ENCODE data around the gene MLLT3. TPM values are rescaled to one million over a fixed set of nuclear protein-coding genes. Genes with fewer than 3 reads are reported as not detected.

Gene MLLT3
- total RNA-seq, 4 donors from 2014 or later = 29.8 to 51.0 (median 47.1) TPM

- no peak overlapping the region for H3K4me3 ChIP-seq (replicated peaks in 1 of 3)
- H3K27ac ChIP-seq = no peak overlapping the region
- WGBS, 2 donors = 69 to 82% methylated on average over 2 of the region's 2 CpGs
- no peak for TF ChIP-seq POLR2A (IDR thresholded peaks at IDR 0.05)
- TF ChIP-seq, protein P1, sequence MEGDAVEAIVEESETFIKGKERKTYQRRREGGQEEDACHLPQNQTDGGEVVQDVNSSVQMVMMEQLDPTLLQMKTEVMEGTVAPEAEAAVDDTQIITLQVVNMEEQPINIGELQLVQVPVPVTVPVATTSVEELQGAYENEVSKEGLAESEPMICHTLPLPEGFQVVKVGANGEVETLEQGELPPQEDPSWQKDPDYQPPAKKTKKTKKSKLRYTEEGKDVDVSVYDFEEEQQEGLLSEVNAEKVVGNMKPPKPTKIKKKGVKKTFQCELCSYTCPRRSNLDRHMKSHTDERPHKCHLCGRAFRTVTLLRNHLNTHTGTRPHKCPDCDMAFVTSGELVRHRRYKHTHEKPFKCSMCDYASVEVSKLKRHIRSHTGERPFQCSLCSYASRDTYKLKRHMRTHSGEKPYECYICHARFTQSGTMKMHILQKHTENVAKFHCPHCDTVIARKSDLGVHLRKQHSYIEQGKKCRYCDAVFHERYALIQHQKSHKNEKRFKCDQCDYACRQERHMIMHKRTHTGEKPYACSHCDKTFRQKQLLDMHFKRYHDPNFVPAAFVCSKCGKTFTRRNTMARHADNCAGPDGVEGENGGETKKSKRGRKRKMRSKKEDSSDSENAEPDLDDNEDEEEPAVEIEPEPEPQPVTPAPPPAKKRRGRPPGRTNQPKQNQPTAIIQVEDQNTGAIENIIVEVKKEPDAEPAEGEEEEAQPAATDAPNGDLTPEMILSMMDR (IDR thresholded peaks at IDR 0.05) = no peak
- no peak for DNase-seq
- intact Hi-C loops (cut with DNase I) = no loop called here
- no peaks in the 10 kb centered on the region for H3K27me3 ChIP-seq
- H3K9me3 ChIP-seq = no peaks in the 10 kb centered on the region
- peaks cover 12 to 22% of the 10 kb centered on the region in 2 donors for H3K4me1 ChIP-seq
- H3K36me3 ChIP-seq = no peaks in the 10 kb centered on the region
Observed at GRCh38 chr9:20508242-20508641, 114.1 kb downstream of the MLLT3 start.

DNA sequence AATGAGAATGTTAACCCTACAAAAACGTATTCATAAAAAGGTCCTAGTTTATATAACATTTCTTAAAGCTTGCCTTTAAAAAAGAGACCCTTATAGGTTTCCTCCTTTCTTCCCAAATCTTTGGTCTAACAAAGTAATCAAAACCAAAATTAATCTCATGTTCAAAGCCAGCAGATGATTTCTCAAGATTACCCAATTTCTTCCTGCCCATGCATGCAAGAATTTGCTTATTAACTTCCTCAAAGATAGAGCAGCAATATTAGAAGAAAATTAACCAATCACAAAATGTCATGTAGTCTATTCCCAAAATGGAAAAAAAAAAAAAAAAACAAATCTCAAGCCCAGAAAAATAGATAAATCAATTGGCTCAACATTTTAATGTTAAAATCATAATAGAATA, 114.9 kb downstream of the MLLT3 start:
- no peak overlapping the region for H3K27ac ChIP-seq
- DNase-seq = no peak
- H3K4me1 ChIP-seq = peaks cover 7 to 14% of the 10 kb centered on the region in 2 donors
- intact Hi-C loops (cut with DNase I) = no loop called here
- H3K36me3 ChIP-seq = no peaks in the 10 kb centered on the region
- H3K4me3 ChIP-seq (replicated peaks in 1 of 3) = no peak overlapping the region
- H3K9me3 ChIP-seq = no peaks in the 10 kb centered on the region
- TF ChIP-seq POLR2A (IDR thresholded peaks at IDR 0.05) = no peak
- TF ChIP-seq, protein P1 (IDR thresholded peaks at IDR 0.05) = no peak
- WGBS, 2 donors = 0 to 23% methylated on average over 1 of the region's 1 CpG
- no peaks in the 10 kb centered on the region for H3K27me3 ChIP-seq

- H3K9me3 ChIP-seq = no peaks in the 10 kb centered on the region
- H3K27ac ChIP-seq = no peak overlapping the region
- DNase-seq = no peak
Observed at GRCh38 chr9:20506099-20506900, 116.0 kb downstream of the MLLT3 start.

DNA sequence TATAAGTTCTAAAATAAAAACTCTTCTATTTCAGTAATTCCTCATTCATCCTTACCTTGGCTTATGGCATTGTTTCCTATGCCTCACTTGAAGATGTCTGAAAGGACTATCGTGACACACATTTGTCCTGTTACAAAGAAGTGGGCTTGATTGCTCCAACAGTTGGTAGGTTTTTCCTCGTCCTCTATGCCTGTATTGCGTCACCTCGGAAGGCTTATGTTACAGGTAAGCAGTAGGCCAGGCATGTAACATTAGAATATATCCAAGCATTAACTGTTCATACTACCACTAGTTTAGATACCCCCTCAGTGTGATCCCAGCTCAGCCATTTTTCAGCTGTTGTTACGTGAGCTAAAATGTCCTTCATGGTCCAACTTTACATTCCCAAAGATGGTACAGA, 116.7 kb downstream of the MLLT3 start:
- Histone ChIP-seq H3K36me3 (no peaks in the 10 kb centered on the region), H3K27me3 (no peaks in the 10 kb centered on the region), H3K4me3 (replicated peaks in 1 of 3) (no peak overlapping the region), H3K27ac (no peak overlapping the region), H3K9me3 (no peaks in the 10 kb centered on the region), H3K4me1 (peaks cover 0 to 3% of the 10 kb centered on the region in 2 donors)
- no peak for TF ChIP-seq POLR2A (IDR thresholded peaks at IDR 0.05)
- 98% methylated on average over 5 of the region's 5 CpGs for WGBS, 2 donors
- intact Hi-C loops (cut with DNase I) = no loop called here
- DNase-seq = no peak

More at GRCh38 chr9:20506099-20506900, 116.0 kb downstream of the MLLT3 start:
- intact Hi-C loops (cut with DNase I) = no loop called here
- Histone ChIP-seq H3K27me3 (no peaks in the 10 kb centered on the region), H3K4me1 (peaks cover 0 to 3% of the 10 kb centered on the region in 2 donors), H3K36me3 (no peaks in the 10 kb centered on the region), H3K4me3 (replicated peaks in 1 of 3) (no peak overlapping the region)
- no peak for TF ChIP-seq POLR2A (IDR thresholded peaks at IDR 0.05)
- TF ChIP-seq, protein P1 (IDR thresholded peaks at IDR 0.05) = no peak
- 89 to 92% methylated on average over 11 of the region's 11 CpGs for WGBS, 2 donors

- WGBS, 2 donors = 99 to 100% methylated on average over 1 of the region's 1 CpG
- no peak for DNase-seq
- Histone ChIP-seq H3K4me1 (peaks cover 0 to 3% of the 10 kb centered on the region in 2 donors), H3K36me3 (no peaks in the 10 kb centered on the region), H3K27me3 (no peaks in the 10 kb centered on the region), H3K4me3 (replicated peaks in 1 of 3) (no peak overlapping the region), H3K9me3 (no peaks in the 10 kb centered on the region), H3K27ac (no peak overlapping the region)
- no peak for TF ChIP-seq POLR2A (IDR thresholded peaks at IDR 0.05)
- TF ChIP-seq, protein P1 (IDR thresholded peaks at IDR 0.05) = no peak
- intact Hi-C loops (cut with DNase I) = no loop called here
Observed at GRCh38 chr9:20504930-20505329, 117.4 kb downstream of the MLLT3 start.

Data from thyroid gland (tissue), 4 donors.